UCSD-AML1 (cell line): ENCODE results near the gene NTPCR.
A peak's percentile ranks its signal among the peaks of the same experiment; 100 is the strongest.
"Not testable (repeated sequence)": the region's sequence is repeated elsewhere in the genome, so short reads cannot be mapped to it uniquely, and the experiment has no call there.

ENCODE experiments used
- DNase-seq: peaks from one replicate; lab custom pipeline; 2025; ENCODE audit not compliant: unreplicated experiment; lab: John Stamatoyannopoulos, UW

NTPCR gene

DNA sequence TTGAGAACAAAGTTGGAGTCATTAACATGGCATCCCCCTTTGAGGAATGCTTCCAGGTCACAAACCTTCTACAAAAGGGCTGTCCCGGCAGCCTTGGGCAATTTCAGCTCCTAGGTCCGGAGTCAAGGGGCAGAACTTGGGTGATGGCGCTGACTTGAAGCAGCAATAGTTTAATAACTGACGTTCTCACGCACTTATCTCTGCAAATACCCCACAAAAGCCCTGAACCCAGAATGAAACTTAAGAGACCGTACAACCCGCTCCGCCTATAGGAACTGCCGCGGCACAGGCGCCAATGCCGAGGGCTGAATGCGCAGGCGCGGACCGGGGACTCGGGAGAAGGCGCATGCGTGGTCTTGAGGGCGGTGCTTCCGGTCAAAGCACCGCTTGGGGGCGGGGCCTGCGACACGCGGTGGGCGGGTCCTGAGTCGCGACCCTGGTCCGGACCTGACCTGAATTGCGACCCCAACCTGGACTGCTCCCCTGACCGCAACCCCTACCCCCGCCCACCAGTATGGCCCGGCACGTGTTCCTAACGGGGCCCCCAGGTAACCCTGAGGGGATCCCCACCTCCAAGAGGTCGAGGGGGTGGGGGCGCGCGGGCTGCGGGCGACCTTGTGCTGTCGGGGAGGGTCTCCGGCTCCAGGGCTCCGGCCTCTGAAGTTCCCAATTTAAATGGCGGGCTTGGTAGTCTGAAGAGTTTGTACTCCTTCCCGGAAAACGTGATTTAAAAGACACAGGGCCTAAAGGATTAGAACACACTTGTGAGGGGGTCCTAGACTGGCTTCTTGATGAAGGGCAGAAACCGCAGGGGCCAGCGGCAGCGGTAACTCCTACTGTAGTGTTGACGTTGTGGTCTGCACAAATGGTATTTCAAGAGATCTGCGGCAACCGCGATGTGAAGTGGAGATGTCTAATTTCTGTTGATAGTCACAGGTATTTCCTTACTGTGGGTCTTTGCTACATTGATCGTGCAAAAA is at the start of gene NTPCR:
TSS of gene NTPCR (plus strand) at position 415 of the 980 bp plus-strand sequence. CDS start at position 515, 100 bp downstream.
- DNase-seq = peak; percentile 88

- no peak for DNase-seq
Observed at GRCh38 chr1:232900818-232901217, 49.6 kb upstream of the NTPCR start.

DNA sequence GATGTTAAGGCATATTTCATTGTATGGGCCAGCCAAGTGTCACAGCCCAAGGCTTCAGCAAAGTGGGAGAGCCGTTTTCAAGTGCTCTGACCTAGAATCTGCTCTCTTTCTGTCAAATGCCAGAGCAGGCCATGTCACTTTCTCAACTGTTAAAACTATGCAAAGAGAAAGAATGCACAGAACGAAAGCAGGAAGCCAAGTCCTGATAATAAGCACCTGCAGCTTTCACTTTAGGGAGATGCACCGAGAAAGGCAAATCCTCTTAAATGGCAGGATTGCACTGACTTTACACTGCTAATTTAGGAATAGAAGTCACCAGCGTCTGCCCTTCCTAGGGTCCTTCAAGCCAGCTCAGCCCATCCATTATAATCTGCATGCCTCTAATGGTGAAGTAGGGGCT is 49.2 kb upstream of the NTPCR start:
- DNase-seq = no peak

GRCh38 chr1:232902774-232903350 is 47.5 kb upstream of the NTPCR start:
- DNase-seq = no peak

GRCh38 chr1:232904131-232904530 is 46.3 kb upstream of the NTPCR start:
- DNase-seq = no peak

DNA sequence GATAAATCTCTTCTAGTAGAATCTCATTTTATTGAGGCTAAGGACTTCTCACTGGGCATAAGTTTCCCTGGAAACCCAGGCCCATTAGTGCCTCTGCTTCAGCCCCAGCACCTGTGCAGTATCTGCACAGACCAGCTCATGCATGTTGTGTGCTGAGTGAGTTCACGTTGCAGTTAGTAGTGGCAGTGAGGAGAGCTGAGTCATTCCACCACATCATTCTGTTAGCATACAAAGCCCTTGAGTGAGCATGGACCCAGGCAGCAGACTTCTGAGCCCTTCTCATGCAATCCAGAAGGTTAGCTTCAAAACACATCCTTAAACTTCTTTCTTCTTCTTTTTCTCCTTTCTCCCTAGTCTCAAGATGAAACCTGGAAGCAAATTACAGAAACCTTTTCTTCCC is 45.8 kb upstream of the NTPCR start:
- no peak for DNase-seq

- no peak for DNase-seq
Observed at GRCh38 chr1:232905331-232906034, 44.9 kb upstream of the NTPCR start.

DNA sequence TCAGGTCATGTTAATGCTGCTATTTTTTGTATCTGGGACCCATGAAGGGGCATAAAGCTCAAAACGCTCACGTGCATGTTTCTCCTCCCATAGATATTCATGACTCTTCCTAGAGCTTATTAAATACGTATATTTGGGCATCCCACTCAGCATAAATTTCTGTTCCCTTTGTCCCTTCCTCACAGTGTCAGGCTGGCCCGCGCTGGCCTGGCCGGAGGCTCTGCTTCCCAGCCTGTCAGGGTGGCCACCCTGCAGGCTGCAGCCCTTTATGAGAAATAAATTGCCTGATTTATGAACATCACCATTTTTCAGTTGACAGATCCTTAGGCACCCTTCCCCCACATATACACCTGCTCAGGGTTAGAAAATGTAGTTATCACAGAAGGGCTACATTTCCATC is 44.0 kb upstream of the NTPCR start:
- DNase-seq = no peak

DNA sequence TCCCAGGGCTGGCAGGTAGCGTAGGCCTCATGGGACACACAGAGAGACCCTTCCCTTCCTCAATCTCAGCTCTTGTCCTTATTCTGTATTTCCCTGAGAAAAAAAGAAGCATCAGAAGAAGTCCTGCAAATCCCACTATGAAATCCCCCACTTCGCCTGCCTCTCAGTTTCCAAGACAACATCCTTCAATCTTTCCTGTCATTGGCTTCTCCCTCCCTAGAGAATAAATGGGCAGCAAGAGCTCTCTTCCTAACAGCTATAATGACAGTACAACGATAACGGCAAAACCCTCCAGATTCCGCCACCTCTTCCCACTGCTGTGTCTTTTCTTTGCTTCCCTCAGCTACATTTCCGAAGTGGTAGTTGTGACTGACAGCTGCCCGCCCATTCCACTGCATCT is 41.6 kb upstream of the NTPCR start:
- no peak for DNase-seq

GRCh38 chr1:232909752-232910151 is 40.7 kb upstream of the NTPCR start:
- DNase-seq = no peak

- DNase-seq = no peak
Observed at GRCh38 chr1:232911027-232911599, 39.3 kb upstream of the NTPCR start.

DNA sequence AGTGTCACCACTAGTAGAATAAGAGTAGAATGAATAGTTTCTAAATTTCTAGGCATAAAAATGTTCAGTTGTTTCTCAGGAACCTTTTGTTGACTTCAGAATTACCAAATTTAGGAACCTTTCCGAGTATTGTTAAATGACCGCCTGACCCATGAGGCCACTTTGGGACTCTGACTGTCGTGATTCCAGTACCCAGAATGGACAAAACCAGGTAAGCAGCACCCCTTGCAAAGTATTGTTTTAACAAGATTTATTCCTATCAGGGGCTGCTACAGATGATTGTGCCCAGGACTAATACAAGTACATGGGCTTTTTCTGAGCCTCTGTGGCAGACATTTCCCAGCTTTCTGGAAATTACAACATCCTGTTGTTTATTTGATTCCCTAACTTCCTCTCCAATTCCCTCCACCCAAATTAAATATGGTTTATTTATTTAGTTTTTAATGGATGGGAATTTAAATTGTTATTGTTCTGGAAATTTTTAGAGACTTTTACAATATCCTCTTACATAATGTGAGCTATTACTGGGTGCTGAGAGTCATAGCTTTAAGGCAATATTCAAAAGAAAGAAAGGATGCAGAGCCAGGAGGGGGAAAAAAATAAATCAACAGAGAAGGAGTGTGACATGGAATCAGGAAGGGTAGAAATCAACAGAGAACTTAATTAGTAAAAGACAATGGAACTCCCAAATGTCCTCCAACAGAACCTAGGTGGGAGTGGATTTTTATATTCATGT is 37.4 kb upstream of the NTPCR start:
- DNase-seq = no peak

GRCh38 chr1:232914271-232914670 is 36.1 kb upstream of the NTPCR start:
- DNase-seq = not testable (repeated sequence)

DNA sequence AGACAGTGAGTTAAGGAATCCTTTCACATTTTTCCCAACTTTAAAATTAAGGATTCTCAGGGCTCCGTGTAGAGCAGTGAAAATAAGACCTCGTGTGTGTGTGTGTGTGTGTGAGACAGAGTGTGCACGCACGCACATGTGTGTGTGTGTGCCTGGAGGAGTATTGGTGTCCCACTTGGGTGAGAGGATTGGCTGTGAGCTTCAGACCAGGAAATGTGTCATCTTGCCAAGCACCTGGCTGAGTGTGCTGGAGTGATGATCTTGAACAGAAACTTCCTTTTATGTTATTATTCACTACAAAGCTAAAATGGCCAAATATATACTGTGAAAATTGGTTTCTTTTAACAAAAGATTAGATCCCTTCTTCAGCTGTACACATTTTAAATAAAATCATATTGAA is 35.2 kb upstream of the NTPCR start:
- no peak for DNase-seq

- no peak for DNase-seq
Observed at GRCh38 chr1:232917053-232917452, 33.4 kb upstream of the NTPCR start.

- no peak for DNase-seq
Observed at GRCh38 chr1:232921381-232921780, 29.0 kb upstream of the NTPCR start.

- no peak for DNase-seq
Observed at GRCh38 chr1:232922485-232922884, 27.9 kb upstream of the NTPCR start.

GRCh38 chr1:232923739-232924386 is 26.5 kb upstream of the NTPCR start:
- no peak for DNase-seq

DNA sequence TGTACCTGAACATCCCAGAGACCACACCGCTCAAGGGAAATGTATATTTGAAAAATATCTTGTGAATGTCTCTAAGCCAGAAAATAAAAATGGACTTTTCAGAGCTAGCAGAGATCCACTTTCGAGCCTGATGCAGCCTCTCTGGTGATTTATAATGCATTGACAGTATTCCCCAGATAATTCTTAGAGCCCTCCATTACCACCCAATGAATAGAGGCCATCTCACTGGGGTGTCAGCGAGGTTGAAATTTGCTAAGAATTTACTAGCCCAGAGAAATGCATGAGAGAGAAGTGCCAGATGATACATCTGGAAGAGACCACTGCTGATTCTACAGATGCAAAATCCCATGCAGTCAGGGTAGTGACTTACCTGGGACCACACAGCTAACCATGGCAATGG is 25.5 kb upstream of the NTPCR start:
- no peak for DNase-seq
